HG03025 (cell line): ENCODE results near the gene TMEM203.

Experiments
- ATAC-seq: cut with Tn5 transposase; IDR thresholded peaks from one replicate; pipeline ENCODE4 v1.9.1; 2021; ENCODE audit warnings: mild to moderate bottlenecking, moderate library complexity; ENCODE audit not compliant: unreplicated experiment, low FRiP score

TMEM203 gene

DNA sequence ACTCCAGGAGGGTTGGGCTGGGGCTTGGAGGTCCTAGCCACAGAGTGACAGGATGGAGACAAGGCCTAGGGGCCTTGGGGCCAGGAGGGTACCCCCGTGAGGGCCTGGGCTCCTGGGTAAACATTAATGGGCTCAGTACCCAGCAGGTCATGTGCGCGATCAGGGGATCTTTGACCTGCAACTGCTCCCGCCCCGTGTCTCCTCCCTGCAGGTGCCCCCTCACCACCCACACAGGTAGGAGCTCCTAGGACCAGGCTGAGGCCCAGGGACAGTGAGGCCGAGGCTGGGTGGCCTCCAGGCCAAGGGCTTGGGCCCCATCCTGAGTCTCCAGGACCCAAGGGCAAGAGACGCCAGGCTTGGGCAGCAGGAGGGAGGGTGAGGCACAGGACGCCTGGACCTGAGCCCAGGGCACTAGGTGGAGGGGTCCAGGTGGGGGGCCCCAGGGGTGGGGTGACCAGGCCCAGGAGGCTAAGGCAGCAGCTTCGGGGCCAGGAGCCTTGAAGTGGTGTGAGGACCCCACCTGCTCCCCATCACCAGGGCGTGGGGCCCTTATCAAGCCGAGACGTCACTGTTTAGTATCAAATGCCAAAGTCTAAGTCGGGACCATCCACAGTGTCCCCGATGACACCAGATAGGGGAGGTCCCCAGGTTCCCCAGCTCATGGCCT, 25.4 kb upstream of the TMEM203 start, which contains the start of gene SLC34A3:
Gene SLC34A3, plus strand, starts transcription at position 197 of the 667 bp plus-strand sequence. CDS start 802 bp downstream, outside the sequence.
- no peak for ATAC-seq

DNA sequence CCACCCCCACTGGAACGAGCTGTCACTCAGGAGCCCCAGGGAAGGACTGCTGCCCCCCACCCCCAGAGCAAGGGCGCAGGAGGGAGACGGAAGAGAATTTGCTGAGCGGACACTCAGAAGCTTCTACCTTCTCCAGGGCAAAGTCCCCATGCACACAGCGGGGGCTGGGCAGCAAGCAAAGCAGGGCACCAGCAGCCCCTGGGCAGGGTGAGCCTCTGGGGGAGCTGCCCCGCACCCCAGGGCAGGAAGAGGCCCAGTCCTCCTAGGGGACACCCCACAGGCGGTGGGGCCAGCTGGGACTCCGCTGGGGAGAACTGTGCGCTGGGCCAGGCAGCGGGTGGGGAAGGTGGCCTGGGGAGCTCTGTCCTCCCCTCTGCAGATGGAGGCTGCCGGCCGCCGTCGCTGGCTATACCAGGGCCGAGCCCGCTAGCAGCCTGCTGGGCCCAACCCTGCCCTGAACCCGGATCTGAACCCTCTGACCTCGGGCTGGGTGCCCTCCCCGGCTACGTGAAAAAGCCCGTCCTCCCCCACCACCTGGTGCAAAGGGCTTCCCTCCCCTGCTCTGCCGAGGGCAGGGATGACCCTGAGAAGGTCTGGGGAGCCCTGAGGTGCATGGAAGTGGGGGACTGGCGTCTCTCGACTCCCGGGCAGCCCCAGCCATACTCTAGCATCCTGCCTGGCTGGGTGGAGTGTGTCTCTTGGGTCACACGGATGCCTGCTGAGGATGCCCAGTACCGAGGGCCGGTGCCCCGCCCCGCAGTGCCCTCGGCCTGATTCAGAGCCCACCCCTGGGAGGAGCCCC, 24.7 kb upstream of the TMEM203 start:
- no peak for ATAC-seq

DNA sequence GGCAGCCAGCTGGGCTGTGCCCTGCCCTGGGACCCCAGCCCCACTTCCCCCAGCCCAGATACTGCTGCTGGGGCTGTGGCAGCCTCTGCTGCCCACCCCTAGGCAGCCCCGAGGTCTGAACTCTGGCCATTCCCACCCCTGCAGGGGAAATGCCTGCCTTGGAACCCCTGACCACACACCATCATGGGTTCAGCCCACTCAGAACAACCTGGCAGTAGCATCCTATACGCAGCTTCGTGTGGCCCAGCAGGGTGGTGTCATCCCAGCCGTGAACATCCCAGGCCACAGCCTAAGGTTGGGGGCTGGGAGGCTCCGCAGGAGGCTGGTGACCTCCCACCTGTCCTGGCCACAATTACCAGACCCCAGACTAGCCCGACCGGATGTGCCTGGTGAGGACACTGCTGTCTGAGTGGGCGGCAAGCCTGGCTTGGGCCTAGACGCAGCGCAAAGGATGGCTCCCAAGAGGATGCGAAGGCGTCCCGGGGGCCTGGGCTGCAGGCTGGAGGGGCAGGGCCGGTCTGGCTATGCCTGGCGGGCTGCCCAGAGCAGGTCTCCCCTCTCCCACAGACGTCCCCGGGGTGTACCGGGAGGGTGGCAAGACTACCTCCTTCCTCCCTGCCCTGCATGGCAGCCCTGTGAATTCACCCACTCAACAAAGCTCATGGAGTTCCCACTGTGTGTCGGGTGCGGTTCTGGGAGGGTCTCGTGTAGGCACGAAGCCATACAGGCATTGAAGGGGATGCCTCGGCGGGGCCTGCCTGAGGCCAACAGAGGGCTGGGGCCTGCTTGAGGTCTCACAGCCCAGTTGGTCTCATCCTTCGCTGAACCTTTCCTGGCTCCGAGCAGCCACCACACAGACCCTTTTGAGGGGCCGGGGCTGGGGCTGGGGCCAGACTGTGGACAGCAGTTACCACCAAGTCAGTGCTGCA, 23.8 kb upstream of the TMEM203 start:
- no peak for ATAC-seq

DNA sequence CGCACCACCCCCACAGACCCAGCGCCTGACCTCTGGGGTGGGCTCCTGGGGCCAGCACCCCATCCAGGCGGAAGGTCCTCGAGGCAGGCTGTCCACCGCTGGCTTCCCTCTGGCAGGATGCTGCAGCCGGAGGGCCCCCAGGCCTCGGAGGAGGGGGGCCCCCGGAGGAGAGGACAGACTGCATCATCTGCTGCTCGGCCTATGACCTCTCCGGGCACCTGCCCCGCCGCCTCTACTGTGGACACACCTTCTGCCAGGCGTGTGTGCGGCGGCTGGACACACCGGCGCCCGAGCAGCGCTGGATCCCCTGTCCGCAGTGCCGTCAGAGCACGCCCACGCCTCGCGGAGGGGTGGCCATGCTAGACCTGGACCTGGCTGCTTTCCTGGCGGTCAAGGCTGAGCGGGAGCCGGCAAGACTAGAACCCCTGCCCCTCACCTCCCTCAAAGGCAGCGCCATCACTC, 23.1 kb upstream of the TMEM203 start:
- no peak for ATAC-seq

DNA sequence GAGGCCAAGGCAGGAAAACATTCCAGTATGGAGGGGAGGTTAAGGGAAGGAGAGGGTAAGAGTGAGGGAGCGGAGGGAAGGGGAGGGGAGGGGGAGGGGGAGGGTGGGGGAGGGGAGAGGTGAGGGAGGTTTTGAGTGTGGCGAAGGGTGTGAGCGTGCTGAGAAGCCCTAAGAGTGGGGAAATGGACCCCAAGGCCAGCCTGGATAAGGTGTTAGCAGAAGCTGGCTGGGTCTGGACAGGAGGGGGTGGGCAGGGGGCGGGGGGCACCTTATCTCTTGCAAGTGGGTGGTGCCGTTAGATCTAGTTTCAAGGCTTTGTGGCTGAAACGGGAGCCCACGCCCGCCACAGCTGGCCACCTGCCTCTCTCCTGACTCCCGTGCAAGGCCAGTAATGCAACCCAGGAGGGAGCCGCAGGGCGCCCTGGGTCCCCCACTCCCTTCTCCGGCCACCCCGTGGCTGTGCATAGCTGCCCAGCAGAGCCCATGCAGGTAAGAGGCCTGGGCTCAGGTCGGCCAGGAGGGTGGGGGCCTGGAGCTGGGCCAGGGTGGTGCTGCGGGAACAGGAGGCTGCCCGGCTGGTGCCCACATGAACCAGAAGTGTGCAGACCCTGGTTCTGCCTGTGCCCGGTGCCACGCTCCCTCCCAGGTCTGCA, 22.5 kb upstream of the TMEM203 start:
- no peak for ATAC-seq

DNA sequence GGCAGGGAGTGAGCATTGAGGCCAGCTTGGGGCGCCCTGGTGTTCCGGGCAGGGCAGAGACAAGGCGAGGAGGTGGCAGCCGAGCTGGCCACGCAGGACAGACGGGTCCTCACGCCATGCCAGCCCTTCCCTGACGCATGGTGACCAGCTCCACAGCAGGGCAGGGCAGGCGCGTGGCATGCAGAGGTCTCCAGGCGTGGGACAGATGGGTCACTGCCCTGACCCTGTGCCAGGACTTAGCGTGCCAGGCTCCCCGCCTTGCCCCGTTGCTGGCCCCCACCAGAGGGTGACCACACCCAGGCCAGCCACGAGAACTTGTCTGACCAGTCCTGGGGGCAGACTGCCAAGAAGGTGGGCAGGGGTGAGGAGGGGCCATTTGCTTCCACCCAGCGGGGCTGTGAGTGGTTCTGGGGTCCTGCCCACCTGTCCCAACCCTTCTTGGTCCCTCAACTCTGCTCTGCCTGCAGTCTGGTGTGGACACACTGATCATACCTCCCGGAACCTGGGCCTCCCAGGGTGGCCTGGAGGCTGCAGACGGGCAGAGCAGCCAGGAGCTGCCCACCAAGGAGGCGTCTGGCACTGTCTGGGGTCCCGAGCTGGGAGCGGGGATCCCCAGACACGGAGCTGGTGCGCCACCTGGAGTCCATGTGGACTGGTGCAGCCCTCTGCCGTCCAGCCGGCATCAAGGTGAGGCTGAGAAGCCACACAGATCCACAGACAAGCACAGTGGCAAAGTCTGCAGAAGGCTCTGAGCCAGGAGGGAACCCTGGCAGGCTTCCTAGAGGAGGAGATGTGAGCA, 21.8 kb upstream of the TMEM203 start, which contains the start of gene RNF224:
Gene RNF224, plus strand, starts transcription at position 449 of the 799 bp plus-strand sequence. CDS start 834 bp downstream, outside the sequence.
- no peak for ATAC-seq

DNA sequence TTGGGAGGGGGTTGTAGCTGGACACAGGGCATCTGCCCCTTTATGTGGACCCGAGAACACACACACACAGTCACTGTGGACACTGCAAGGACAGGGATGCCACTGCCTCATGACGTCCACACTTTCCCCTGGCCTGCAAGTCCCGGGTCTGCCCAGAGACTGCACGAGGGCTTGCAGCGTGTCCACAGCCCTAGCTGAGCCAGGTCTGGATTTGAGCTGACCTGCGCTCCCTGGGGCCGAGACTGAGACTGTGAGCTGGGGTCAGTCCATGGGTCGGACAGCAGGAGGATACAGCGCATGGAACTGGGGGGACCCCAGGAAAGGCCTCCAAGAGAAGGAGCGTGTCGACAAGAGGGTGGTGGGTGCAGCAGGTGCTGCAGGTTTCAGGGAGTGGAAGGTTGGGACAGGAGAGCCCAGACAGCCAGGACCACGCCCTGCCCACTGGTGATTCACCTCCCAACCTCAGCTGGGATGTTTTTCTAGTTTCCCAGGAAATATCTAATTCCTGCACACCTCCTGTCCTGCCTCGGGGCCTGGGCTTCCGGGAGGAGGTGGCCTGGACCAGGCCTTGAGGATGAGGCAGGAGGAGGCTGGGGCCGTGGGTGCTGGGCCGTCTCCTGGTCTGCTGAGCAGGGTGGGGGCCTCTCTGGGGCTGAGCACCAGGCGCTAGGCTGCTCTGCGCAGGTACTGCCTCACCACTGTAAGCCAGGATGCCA, 21.0 kb upstream of the TMEM203 start:
- ATAC-seq, result no peak

DNA sequence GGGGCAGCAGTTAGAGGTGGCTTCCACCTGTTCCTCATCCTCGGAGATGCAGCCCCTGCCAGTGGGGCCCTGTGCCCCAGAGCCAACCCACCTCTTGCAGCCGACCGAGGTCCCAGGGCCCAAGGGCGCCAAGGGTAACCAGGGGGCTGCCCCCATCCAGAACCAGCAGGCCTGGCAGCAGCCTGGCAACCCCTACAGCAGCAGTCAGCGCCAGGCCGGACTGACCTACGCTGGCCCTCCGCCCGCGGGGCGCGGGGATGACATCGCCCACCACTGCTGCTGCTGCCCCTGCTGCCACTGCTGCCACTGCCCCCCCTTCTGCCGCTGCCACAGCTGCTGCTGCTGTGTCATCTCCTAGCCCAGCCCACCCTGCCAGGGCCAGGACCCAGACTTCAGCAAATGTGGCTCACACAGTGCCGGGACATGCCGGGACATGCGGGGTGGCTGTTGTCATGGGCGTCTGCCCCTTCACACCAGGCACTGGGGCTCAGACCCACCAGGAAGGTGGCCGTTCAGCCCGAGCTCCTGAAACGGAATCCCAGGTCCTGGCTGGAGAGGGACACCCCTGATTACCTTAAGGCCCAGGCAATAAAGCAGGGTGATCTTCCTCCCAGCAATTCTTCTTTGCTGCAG, 20.4 kb upstream of the TMEM203 start:
- ATAC-seq, result no peak

DNA sequence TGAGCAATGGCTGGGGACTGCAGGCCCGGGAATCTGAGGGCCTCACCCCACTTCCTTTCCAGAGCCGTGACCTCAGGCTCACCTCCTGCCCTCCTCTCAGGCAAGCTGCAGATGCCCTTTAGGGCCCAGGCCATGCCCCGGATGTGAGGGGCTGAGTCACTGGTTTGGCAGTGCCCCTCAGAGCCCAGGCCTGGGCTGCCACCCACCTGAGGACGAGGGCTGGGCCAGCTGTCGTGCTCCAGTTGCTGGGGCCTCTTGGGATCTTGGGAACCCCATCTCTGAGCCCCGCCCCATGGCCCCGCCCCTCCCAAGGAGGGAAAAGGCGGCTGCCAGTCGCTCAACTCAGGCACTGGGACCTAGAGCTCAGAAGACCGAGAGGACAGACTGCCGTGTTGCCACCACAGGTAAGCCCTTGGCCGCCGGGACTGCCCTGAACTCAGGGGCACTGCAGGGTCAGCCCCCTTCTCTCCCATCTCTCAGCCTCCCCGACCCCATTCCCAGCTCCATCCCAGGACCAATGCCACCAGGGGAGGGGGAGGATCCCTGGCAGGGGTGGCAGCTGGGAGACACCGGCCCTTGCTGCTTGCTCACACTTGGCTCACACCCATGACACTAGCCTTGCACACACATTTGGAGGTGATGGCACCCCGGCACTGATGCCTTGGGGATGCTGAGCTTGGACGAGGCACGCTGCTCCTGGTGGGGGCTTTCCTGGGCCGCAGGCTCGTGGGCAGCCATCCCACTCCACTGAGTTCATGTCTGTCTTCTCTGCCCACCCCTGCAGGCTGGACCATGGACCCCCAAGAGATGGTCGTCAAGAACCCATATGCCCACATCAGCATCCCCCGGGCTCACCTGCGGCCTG, 19.6 kb upstream of the TMEM203 start, which contains the start of gene CYSRT1:
Gene CYSRT1, plus strand, starts transcription at position 345 of the 865 bp plus-strand sequence. Its CDS starts 448 bp downstream, at position 793.
- ATAC-seq, result no peak

DNA sequence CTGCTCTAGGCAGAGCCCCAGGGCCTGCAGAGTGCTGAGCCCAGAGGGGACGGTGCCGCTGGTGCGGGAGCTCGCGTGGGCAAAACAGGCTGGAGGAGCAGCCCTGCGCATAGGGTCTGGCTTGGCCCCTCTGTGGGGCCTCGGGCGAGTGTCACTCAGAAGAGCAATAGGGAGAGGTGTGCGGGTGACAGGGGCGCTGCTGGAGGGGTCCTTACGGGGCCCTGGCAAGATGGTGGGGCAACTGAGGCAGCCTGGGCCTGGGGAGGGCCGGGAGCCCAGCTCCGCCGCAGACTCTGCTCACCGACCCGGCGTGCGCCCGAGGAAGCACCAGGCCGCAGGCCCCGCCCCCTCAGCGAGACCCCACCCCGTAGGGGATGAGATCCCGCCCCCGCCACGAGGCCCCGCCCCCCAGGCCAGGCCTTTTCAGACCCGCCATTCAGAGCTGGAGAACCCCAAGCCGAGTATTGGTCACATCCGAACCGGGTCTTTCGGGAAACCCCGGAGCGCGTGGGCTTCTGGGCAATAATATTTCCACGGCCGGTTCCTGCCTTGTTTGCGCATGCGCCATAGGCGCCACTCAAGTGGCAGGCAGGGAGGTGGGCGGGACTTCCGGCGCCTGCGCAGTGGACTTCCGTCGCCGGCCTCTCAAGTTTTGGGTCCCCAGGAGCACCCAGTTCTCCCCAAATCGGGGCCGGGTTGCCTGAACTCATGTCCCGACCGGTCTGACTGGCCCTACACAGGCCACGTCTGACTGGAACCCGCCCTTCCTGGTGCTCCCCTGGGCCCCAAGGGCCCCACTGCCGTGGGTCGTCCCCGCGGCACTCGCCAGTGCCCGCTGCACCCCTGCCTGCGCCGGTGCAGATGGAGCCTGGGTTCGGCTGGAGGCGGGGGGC, 17.9 kb upstream of the TMEM203 start:
- peak; percentile 67 for ATAC-seq

DNA sequence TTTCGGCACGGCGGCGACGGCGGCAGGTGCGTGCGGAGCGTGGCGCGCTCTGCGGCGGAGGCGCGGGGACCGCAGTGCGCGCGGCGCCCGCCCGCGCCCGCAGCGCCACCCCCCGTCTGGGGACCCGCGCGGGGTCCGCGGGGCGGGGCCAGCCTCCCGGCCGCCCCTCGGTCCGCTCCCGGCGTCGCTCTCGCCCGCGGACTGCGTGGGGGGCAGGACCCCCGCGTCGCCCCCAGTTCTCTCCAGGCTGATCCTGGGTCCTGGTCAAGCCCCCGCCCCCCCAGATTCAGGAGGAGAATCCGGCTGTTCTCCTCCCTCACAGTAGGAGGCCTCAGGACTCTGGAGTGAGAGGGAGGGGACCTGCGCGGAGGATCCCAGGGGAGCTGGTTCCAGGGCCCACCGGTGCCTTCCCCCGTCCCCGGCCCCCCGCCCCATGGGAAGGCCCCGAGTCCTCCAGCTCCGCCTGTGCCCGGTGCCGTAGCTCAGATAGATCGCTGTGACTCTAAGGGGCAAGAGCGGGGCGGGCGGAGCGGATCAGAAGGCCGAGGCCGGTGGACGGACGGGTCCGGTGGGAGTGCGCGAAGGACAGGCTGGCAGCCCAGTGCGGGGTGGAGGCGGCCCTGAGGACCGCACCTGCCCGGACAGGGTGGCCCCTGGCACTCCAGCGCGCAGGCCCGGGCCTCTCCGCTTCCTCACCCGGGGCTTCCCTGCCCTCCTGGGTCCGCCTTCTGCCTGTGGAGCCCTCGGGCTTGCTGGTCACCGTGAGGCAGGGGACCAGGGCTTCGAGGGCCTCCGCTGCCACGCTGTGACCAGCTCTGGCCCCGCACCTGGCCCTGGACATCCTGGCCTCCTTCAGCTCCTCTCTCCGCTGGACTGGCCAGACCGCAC, 17.0 kb upstream of the TMEM203 start, which contains the start of gene RNF208:
Gene RNF208, minus strand, starts transcription at position 51 of the 888 bp plus-strand sequence. CDS start 1,028 bp downstream, outside the sequence.
- ATAC-seq, result no peak

DNA sequence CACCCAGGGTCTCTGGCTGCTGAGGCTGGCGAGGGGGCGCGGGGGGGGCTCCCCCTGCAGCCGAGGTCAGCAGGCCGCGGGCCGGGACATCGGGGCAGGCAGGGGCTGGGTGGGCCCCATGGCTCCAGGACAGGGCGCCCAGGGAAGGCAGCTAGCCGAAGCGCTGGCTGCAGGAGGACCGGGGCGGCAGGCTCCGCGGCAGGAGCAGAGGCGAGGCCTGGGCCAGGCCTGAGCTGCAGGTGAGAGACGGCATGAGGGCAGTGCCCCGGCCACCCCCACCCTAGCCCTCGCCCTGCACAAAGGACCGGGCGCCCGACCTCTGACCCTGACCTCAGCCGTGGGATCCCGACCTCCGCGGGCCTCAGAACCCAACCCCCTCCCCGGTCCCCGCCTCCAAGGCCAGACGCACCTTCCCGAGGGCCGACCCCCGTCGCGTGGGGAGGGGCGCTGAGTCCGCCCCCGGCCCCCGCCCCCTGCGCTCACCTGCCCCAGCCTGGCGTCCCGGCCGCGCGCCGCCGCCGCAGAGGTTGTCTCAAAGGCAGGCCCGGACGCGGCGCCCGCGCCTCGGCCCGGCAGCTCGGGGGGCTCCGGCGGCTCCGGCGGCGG, 16.2 kb upstream of the TMEM203 start:
- no peak for ATAC-seq

DNA sequence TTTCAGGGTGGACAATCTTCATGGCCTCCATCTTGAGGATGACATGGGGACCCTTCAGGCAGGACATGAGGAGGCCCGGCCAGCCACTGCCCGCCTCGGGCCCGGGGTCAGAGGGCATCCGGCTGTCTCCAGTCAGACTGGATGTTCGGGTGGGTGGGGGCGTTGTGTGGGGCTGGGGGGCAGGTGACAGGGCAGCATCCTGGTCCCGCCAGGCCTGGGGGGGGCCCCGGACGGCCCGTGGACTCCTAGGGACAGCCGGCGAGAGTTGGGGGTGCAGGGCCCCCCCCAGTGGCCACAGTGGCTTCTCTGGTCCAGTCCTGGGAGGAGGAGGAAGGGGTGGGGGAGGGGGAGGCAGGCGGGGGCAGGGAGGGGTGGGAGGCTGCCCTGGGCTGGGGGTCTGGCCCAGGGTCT, 15.7 kb upstream of the TMEM203 start:
- no peak for ATAC-seq

DNA sequence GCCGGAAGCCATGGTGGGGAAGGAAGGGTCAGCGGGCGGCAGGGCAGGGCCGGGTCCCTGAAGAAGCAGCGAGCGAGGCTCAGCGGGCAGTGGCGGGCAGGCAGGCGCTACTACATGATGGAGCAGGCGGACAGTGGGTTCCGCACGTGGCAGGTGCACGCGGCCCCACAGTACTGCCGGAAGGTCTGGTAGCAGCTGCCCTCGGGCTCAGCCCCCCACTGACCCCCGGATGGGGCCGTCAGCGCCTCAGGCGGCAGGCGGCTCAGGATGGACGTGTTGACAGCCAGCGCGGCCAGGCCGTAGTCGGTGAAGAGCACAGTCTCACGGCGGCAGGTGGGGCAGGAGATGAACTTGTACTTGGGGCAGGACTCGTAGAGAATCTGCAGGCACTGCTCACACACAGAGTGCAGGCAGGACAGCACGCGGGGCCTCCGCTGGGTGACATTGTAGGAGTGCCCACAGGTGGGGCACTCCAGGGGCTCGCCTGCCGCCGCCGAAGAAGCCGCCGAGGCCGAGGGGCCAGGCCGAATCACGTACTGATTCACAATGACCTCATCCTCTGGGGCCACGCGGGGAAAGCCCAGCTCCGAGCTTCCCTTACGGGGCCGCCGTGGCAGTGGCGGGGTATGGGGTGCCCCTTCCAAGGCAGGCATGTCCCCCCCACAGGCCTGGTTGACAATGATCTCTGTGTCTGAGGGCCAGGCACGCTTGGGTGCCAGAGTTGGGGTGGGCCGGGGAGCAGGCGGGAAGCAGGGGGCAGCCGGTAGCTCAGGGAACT, 15.1 kb upstream of the TMEM203 start:
- ATAC-seq, result no peak
